HUES64 (cell line): ENCODE results near the gene ACSS3.

Source experiments
- H3K27ac ChIP-seq: 2 replicates; pipeline ENCODE4 v1.7.0; 2013; ENCODE audit warnings: low read depth, low read length, inconsistent platforms
- H3K27me3 ChIP-seq: 2 replicates; pipeline ENCODE4 v1.6.1; 2013; ENCODE audit warnings: mild to moderate bottlenecking, low read length; ENCODE audit not compliant: insufficient read depth
- H3K36me3 ChIP-seq: 2 replicates; pipeline ENCODE4 v1.6.1; 2013; ENCODE audit warnings: mild to moderate bottlenecking, low read length; ENCODE audit not compliant: insufficient read depth
- H3K4me1 ChIP-seq: 2 replicates; pipeline ENCODE4 v1.6.1; 2013; ENCODE audit warnings: mild to moderate bottlenecking, low read length, moderate library complexity; ENCODE audit not compliant: insufficient read depth
- H3K4me3 ChIP-seq: 2 replicates; pipeline ENCODE4 v1.5.1; 2013; ENCODE audit warnings: mild to moderate bottlenecking, low read length, moderate library complexity
- H3K9ac ChIP-seq: 2 replicates; pipeline ENCODE4 v1.6.1; 2013; ENCODE audit warnings: mild to moderate bottlenecking, low read depth, low read length
- H3K9me3 ChIP-seq: 2 replicates; pipeline ENCODE4 v1.6.1; 2013; ENCODE audit warnings: low read depth, low read length; ENCODE audit not compliant: insufficient read depth
- WGBS: fragments of 150-250, 120-280 bp; methylation state at CpG from one replicate; pipeline ENCODE4 v1.1.7; 2013; ENCODE audit warnings: missing lambda C conversion rate; 5-methylcytosine and 5-hydroxymethylcytosine counted together

The ACSS3 gene

DNA sequence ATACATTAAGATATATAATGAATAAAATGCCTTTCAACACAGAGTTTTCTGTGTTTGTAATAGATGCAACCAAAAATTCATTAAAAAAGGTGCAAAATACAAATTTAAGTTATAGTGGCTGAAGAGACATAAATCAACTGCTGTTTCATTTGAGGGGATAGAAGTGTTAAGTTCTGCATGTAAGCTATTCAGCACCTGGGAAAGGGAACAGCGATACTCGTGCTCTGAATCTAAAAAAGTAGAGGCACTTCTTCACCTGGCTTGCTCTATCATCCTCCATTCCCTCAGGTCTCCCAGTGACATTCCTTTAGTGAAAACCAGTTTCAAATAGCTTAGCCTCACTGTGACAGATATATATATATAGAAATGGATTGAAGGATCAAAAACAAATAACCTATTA, 222.6 kb downstream of the ACSS3 start:
- Histone ChIP-seq H3K9me3 (no peaks in the 10 kb centered on the region), H3K27ac (no peak overlapping the region), H3K9ac (no peak overlapping the region), H3K36me3 (no peaks in the 10 kb centered on the region), H3K27me3 (no peaks in the 10 kb centered on the region), H3K4me1 (no peaks in the 10 kb centered on the region), H3K4me3 (no peak overlapping the region)
- 71% methylated on average over 2 of the region's 2 CpGs for WGBS

DNA sequence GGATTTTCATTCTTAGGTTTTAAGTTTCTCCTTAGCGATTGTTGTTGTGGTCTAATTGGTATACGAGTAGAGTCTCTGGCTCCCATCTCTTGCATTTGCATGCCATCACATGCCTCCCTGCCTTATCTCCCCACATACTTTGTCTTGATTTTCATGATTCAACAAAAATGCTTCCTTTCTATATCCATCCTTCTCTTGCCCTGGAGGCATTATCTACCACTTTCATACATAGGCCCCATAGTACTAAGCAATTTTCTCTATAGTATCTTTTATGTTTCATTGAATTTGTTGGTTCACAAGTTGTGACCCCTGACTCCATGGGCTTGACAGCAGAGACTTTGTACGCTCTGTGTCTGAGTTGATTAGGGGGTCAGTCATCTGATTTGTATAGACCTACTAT, 226.1 kb downstream of the ACSS3 start:
- 98% methylated on average over 3 of the region's 3 CpGs for WGBS
- Histone ChIP-seq H3K27ac (no peak overlapping the region), H3K4me3 (no peak overlapping the region), H3K27me3 (no peaks in the 10 kb centered on the region), H3K4me1 (no peaks in the 10 kb centered on the region), H3K36me3 (no peaks in the 10 kb centered on the region), H3K9ac (no peak overlapping the region), H3K9me3 (no peaks in the 10 kb centered on the region)
